Liver (tissue), 9 donors: ENCODE results near the gene OTOP2. TPM values are rescaled to one million over a fixed set of nuclear protein-coding genes. Genes with fewer than 3 reads are reported as not detected.

Experiments used
- DNase-seq: peaks from one replicate; pipeline ENCODE4 v3.0.0-alpha.2; 2017; ENCODE audit warnings: low spot score
- H3K27ac ChIP-seq, 2 donors: one replicate each; pipeline ENCODE4 v1.7.0; 2013; ENCODE audit warnings: inconsistent platforms in 2 of 2, low read length in 2 of 2, control low read depth in 1 of 2, low read depth in 1 of 2, mild to moderate bottlenecking in 1 of 2
- H3K27me3 ChIP-seq, 4 donors: one replicate each; pipeline versions ENCODE4 v1.6.1 to v1.7.0; 2013; ENCODE audit warnings: low read length in 3 of 4, inconsistent platforms in 1 of 4, mild to moderate bottlenecking in 1 of 4, moderate library complexity in 1 of 4; ENCODE audit not compliant: control insufficient read depth in 4 of 4, insufficient read depth in 4 of 4
- H3K36me3 ChIP-seq, 4 donors: one replicate each; pipeline versions ENCODE4 v1.6.1 to v1.7.0; 2013; ENCODE audit warnings: low read length in 3 of 4, mild to moderate bottlenecking in 3 of 4, low read depth in 1 of 4, moderate library complexity in 1 of 4; ENCODE audit not compliant: control insufficient read depth in 4 of 4, insufficient read depth in 3 of 4
- H3K4me1 ChIP-seq, 4 donors: one replicate each; pipeline versions ENCODE4 v1.6.1 to v1.7.0; 2013; ENCODE audit warnings: low read length in 3 of 4, mild to moderate bottlenecking in 3 of 4, moderate library complexity in 1 of 4; ENCODE audit not compliant: control insufficient read depth in 4 of 4, insufficient read depth in 4 of 4
- H3K4me3 ChIP-seq, 3 donors: one replicate each; pipeline versions ENCODE4 v1.6.1 to v1.7.0; 2013; ENCODE audit warnings: low read length in 3 of 3, control low read depth in 1 of 3, low read depth in 1 of 3, mild to moderate bottlenecking in 1 of 3
- H3K9ac ChIP-seq, 2 donors: one replicate each; pipeline ENCODE4 v1.7.0; 2013; ENCODE audit warnings: low read length in 2 of 2, mild to moderate bottlenecking in 2 of 2, moderate library complexity in 2 of 2, control low read depth in 1 of 2, low read depth in 1 of 2
- H3K9me3 ChIP-seq, 4 donors: one replicate each; pipeline versions ENCODE4 v1.6.1 to v1.7.0; 2013; ENCODE audit warnings: low read length in 3 of 4; ENCODE audit not compliant: control insufficient read depth in 4 of 4
- FOXA1 ChIP-seq: IDR thresholded peaks from 2 replicates; pipeline ENCODE4 v1.6.1; 2016; ENCODE audit warnings: antibody characterized with exemption
- FOXA2 ChIP-seq: IDR thresholded peaks from 2 replicates; pipeline ENCODE4 v1.6.1; 2016; ENCODE audit warnings: antibody characterized with exemption
- GABPA ChIP-seq, 2 donors: IDR thresholded peaks in 1 of 2; conservative IDR thresholded peaks in 1 of 2; 2 replicates each; pipeline ENCODE4 v1.6.1; 2016; ENCODE audit warnings: antibody characterized with exemption in 2 of 2, mild to moderate bottlenecking in 1 of 2, moderate library complexity in 1 of 2
- HNF4A ChIP-seq, 2 donors: conservative IDR thresholded peaks; 2 replicates each; pipeline ENCODE4 v1.6.1; 2016; ENCODE audit warnings: antibody characterized with exemption in 2 of 2, mild to moderate bottlenecking in 2 of 2
- JUND ChIP-seq, 2 donors: IDR thresholded peaks; 2 replicates each; pipeline ENCODE4 v1.6.1; 2016; ENCODE audit warnings: antibody characterized with exemption in 2 of 2
- NR2F2 ChIP-seq: IDR thresholded peaks from 2 replicates; pipeline ENCODE4 v1.6.1; 2016; ENCODE audit warnings: antibody characterized with exemption
- RXRA ChIP-seq, 2 donors: IDR thresholded peaks; 2 replicates each; pipeline ENCODE4 v1.6.1; 2017 to 2018; ENCODE audit warnings: antibody characterized with exemption in 2 of 2, mild to moderate bottlenecking in 1 of 2
- SP1 ChIP-seq: IDR thresholded peaks from 2 replicates; pipeline ENCODE4 v1.6.1; 2018; ENCODE audit warnings: antibody characterized with exemption, mild to moderate bottlenecking
- TAF1 ChIP-seq: conservative IDR thresholded peaks from 2 replicates; pipeline ENCODE4 v1.6.1; 2016; ENCODE audit warnings: antibody characterized with exemption, mild to moderate bottlenecking
- YY1 ChIP-seq: IDR thresholded peaks from 2 replicates; pipeline ENCODE4 v1.6.1; 2016; ENCODE audit warnings: antibody characterized with exemption, mild to moderate bottlenecking
- WGBS: extraction: QIAGEN DNeasy Blood & Tissue Kit; methylation state at CpG from one replicate; pipeline ENCODE4 v1.1.7; 2013; 5-methylcytosine and 5-hydroxymethylcytosine counted together
- polyA plus RNA-seq, 2 donors: library from polyadenylated mRNA; stranded (reverse) in 1 of 2; unstranded in 1 of 2; fragments of 200-250 nt in 1 of 2; fragments of >200 nt in 1 of 2; fragmentation: Nextera tagmentation in 1 of 2; extraction: Ambion mirVana in 1 of 2; gene quantifications; one replicate each; pipeline versions ENCODE4 v1.2.1 to v1.2.3, GENCODE V29; 2013 to 2015
- total RNA-seq, 2 donors: library from RNA; depleted of rRNA; stranded (reverse); fragments of >200 nt; gene quantifications; one replicate each; pipeline ENCODE4 v1.2.3, GENCODE V29; 2014
- TF ChIP-seq, protein P1 (sequence below): fragments of 150-350 bp; IDR thresholded peaks from 2 replicates; pipeline ENCODE4 v1.5.1; 2017; ENCODE audit warnings: improper control_type of control experiment, low read depth, low read length; ENCODE audit not compliant: missing input control
- TF ChIP-seq, protein P2 (sequence below): IDR thresholded peaks from 2 replicates; pipeline ENCODE4 v1.6.1; 2016; ENCODE audit warnings: antibody characterized with exemption
- TF ChIP-seq, protein P3 (sequence below): IDR thresholded peaks from 2 replicates; pipeline ENCODE4 v1.6.1; 2016; ENCODE audit warnings: antibody characterized with exemption
- TF ChIP-seq, protein P4 (sequence below): IDR thresholded peaks from 2 replicates; pipeline ENCODE4 v1.6.1; 2016; ENCODE audit warnings: antibody characterized with exemption, mild to moderate bottlenecking
- donor health status: healthy.
- donor health status: healthy.
- donor health status: healthy.
- donor health status: healthy.
- donor health status: healthy.

OTOP2 gene
- total and polyA plus RNA-seq, 4 donors, result not detected

DNA sequence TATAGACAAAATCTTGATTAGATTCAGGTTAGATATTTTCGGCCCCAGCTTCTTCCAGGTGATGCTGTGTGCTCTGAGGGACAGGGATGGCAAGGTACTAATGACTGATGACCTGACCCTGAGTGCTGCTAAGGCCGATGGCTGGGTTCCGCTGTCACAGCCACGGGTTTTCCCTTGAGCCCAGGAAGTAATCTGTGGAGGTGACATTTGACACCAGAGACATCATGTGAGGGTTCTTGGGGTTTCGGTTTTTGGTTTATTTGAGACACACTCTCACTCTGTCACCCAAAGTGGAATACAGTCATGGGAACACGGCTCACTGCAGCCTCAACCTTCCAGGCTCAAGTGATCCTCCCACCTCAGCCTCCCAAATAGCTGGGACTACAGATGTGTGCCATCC is 21.5 kb downstream of the OTOP2 start (continued):
- TF ChIP-seq, protein P1, sequence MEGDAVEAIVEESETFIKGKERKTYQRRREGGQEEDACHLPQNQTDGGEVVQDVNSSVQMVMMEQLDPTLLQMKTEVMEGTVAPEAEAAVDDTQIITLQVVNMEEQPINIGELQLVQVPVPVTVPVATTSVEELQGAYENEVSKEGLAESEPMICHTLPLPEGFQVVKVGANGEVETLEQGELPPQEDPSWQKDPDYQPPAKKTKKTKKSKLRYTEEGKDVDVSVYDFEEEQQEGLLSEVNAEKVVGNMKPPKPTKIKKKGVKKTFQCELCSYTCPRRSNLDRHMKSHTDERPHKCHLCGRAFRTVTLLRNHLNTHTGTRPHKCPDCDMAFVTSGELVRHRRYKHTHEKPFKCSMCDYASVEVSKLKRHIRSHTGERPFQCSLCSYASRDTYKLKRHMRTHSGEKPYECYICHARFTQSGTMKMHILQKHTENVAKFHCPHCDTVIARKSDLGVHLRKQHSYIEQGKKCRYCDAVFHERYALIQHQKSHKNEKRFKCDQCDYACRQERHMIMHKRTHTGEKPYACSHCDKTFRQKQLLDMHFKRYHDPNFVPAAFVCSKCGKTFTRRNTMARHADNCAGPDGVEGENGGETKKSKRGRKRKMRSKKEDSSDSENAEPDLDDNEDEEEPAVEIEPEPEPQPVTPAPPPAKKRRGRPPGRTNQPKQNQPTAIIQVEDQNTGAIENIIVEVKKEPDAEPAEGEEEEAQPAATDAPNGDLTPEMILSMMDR, result no peak
- TF ChIP-seq RXRA (IDR thresholded peaks at IDR 0.05) (no peak), SP1 (no peak), HNF4A (conservative IDR thresholded peaks at IDR 0.05) (no peak), YY1 (no peak), FOXA1 (no peak), TAF1 (no peak), FOXA2 (no peak), NR2F2 (no peak), GABPA (IDR thresholded peaks at IDR 0.05 in 1 of 2, conservative IDR thresholded peaks at IDR 0.05 in 1 of 2) (no peak)
- TF ChIP-seq, protein P2, sequence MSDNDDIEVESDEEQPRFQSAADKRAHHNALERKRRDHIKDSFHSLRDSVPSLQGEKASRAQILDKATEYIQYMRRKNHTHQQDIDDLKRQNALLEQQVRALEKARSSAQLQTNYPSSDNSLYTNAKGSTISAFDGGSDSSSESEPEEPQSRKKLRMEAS, result no peak

DNA sequence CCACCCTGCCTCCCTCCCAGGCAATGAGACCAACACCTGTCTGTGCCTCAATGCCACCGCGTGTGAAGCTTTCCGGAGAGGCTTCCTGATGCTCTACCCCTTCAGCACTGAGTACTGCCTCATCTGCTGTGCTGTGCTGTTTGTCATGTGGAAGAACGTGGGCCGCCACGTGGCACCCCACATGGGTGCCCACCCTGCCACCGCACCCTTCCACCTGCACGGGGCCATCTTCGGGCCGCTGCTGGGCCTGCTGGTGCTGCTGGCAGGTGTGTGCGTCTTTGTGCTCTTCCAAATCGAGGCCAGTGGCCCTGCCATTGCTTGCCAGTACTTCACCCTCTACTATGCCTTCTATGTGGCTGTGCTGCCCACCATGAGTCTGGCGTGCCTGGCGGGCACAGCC is 22.6 kb downstream of the OTOP2 start:
- no peak overlapping the region for H3K9ac ChIP-seq
- no peaks in the 10 kb centered on the region for H3K36me3 ChIP-seq
- H3K27me3 ChIP-seq, result peaks cover 0 to 2% (median 0%) of the 10 kb centered on the region in 4 donors

More for the DNA sequence above, 22.6 kb downstream of the OTOP2 start:
- Histone ChIP-seq H3K4me1 (no peaks in the 10 kb centered on the region), H3K9me3 (no peaks in the 10 kb centered on the region), H3K27ac (no peak overlapping the region), H3K4me3 (no peak overlapping the region)
- DNase-seq, result no peak
- 87% methylated on average over 14 of the region's 14 CpGs for WGBS
- TF ChIP-seq, protein P3, sequence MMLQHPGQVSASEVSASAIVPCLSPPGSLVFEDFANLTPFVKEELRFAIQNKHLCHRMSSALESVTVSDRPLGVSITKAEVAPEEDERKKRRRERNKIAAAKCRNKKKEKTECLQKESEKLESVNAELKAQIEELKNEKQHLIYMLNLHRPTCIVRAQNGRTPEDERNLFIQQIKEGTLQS, result no peak
- no peak for TF ChIP-seq JUND (IDR thresholded peaks at IDR 0.05)
- TF ChIP-seq, protein P4, sequence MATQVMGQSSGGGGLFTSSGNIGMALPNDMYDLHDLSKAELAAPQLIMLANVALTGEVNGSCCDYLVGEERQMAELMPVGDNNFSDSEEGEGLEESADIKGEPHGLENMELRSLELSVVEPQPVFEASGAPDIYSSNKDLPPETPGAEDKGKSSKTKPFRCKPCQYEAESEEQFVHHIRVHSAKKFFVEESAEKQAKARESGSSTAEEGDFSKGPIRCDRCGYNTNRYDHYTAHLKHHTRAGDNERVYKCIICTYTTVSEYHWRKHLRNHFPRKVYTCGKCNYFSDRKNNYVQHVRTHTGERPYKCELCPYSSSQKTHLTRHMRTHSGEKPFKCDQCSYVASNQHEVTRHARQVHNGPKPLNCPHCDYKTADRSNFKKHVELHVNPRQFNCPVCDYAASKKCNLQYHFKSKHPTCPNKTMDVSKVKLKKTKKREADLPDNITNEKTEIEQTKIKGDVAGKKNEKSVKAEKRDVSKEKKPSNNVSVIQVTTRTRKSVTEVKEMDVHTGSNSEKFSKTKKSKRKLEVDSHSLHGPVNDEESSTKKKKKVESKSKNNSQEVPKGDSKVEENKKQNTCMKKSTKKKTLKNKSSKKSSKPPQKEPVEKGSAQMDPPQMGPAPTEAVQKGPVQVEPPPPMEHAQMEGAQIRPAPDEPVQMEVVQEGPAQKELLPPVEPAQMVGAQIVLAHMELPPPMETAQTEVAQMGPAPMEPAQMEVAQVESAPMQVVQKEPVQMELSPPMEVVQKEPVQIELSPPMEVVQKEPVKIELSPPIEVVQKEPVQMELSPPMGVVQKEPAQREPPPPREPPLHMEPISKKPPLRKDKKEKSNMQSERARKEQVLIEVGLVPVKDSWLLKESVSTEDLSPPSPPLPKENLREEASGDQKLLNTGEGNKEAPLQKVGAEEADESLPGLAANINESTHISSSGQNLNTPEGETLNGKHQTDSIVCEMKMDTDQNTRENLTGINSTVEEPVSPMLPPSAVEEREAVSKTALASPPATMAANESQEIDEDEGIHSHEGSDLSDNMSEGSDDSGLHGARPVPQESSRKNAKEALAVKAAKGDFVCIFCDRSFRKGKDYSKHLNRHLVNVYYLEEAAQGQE, result no peak
